ENCODE data around the gene PPIP5K1. TPM values are rescaled to one million over a fixed set of nuclear protein-coding genes. Genes with fewer than 3 reads are reported as not detected.

Gene PPIP5K1
- total and polyA plus RNA-seq, 9 of the 15 experiments (the other 6 are each of a cell fraction or from before 2014, with no cell fraction given) = 2.5 to 74.6 (median 35.1) TPM

DNA sequence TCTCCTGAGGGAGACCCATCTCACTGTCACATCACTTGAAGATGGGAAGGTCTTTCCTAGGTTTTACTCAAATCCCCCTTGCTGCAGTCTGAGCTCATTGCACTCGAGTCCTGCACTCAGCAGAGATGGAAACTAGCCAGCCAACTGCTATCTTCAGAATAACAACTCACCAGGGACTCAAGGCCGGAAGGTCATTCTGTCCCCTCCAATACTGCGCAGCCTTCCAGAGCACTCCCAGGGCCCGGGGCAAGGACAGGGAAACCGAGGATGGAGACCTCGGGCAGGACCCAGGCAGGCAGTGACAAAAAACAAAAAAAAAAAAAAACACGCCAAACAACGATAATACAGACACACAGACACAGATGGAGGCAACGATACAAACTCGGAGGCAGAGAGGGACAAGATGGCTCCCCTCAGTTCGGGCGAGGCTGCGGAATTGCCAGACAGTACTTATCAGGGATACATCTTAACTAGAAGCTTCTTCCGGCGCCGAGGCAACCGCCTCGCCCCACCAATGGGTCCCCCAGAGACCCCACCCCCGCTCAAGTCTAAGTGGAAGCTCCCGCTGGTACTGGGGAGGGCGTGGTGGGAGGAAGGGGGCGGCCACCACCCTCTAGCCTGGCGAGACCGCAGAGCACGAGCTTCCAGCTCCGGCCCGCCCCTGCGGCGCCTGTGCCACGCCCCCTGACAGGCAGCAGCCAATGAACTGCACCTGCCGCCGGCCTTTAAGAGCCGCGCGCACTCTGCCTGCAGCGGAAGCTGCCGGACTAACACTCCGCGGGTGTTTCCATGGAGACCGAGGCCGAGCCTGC, 79.6 kb downstream of the PPIP5K1 start (continued):
- TF ChIP-seq HDAC3 (IDR thresholded peaks at IDR 0.05; ENCODE audit: borderline replicate concordance, partially characterized antibody) (no peak), DNMT1 (IDR thresholded peaks at IDR 0.05) (no peak), HDAC6 (IDR thresholded peaks at IDR 0.05; ENCODE audit: low read depth, low read length) (no peak), ZNF224 (CRISPR knock-in tag; IDR thresholded peaks at IDR 0.05) (no peak), CBFA2T2 (conservative IDR thresholded peaks at IDR 0.05) (peak; percentile 35; the same call in 1 of the 2 replicates), ZNF311 (CRISPR knock-in tag; IDR thresholded peaks at IDR 0.05) (no peak), SMARCB1 (IDR thresholded peaks at IDR 0.05; ENCODE audit: insufficient read length, low read depth) (no peak), FOXJ3 (CRISPR knock-in tag; IDR thresholded peaks at IDR 0.05) (no peak), SRF (CRISPR knock-in tag; IDR thresholded peaks at IDR 0.05) (peak in 1 of 2 experiments; percentile 46; a peak in 1 of 4 replicates), LARP7 (IDR thresholded peaks at IDR 0.05) (peak; percentile 78; the same call in 1 of the 2 replicates), ZNF644 (tag; IDR thresholded peaks at IDR 0.05; ENCODE audit: low read depth) (no peak), ZNF408 (CRISPR knock-in tag; IDR thresholded peaks at IDR 0.05; ENCODE audit: low read depth) (no peak), ATF1 (CRISPR knock-in tag; IDR thresholded peaks at IDR 0.05) (no peak), ATF1 (tag; IDR thresholded peaks at IDR 0.05) (peak; percentile 49), SP1 (CRISPR knock-in tag; IDR thresholded peaks at IDR 0.05) (peak; percentile 71), CC2D1A (IDR thresholded peaks at IDR 0.05) (0 out of 2 replicates have a peak, but pooled peaks have one; percentile 60), GABPA (tag; conservative IDR thresholded peaks at IDR 0.05; ENCODE audit: low read depth) (peak; percentile 82), MYNN (IDR thresholded peaks at IDR 0.05) (peak; percentile 99; the same call in 1 of the 2 replicates), MYNN (CRISPR knock-in tag; IDR thresholded peaks at IDR 0.05) (no peak), HDAC1 (IDR thresholded peaks at IDR 0.05) (peak in 1 of 2 experiments; percentile 90; a peak in 2 of 4 replicates)
- TF ChIP-seq, protein P1, sequence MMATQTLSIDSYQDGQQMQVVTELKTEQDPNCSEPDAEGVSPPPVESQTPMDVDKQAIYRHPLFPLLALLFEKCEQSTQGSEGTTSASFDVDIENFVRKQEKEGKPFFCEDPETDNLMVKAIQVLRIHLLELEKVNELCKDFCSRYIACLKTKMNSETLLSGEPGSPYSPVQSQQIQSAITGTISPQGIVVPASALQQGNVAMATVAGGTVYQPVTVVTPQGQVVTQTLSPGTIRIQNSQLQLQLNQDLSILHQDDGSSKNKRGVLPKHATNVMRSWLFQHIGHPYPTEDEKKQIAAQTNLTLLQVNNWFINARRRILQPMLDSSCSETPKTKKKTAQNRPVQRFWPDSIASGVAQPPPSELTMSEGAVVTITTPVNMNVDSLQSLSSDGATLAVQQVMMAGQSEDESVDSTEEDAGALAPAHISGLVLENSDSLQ (IDR thresholded peaks at IDR 0.05) = peak; percentile 84
- TF ChIP-seq, protein P2, sequence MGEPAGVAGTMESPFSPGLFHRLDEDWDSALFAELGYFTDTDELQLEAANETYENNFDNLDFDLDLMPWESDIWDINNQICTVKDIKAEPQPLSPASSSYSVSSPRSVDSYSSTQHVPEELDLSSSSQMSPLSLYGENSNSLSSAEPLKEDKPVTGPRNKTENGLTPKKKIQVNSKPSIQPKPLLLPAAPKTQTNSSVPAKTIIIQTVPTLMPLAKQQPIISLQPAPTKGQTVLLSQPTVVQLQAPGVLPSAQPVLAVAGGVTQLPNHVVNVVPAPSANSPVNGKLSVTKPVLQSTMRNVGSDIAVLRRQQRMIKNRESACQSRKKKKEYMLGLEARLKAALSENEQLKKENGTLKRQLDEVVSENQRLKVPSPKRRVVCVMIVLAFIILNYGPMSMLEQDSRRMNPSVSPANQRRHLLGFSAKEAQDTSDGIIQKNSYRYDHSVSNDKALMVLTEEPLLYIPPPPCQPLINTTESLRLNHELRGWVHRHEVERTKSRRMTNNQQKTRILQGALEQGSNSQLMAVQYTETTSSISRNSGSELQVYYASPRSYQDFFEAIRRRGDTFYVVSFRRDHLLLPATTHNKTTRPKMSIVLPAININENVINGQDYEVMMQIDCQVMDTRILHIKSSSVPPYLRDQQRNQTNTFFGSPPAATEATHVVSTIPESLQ (CRISPR knock-in tag; IDR thresholded peaks at IDR 0.05) = 0 out of 2 replicates have a peak, but pooled peaks have one; percentile 51
- TF ChIP-seq, protein P3, sequence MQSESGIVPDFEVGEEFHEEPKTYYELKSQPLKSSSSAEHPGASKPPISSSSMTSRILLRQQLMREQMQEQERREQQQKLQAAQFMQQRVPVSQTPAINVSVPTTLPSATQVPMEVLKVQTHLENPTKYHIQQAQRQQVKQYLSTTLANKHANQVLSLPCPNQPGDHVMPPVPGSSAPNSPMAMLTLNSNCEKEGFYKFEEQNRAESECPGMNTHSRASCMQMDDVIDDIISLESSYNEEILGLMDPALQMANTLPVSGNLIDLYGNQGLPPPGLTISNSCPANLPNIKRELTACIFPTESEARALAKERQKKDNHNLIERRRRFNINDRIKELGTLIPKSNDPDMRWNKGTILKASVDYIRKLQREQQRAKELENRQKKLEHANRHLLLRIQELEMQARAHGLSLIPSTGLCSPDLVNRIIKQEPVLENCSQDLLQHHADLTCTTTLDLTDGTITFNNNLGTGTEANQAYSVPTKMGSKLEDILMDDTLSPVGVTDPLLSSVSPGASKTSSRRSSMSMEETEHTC (IDR thresholded peaks at IDR 0.05) = peak; percentile 57; the same call in 1 of the 2 replicates
- TF ChIP-seq, protein P4, sequence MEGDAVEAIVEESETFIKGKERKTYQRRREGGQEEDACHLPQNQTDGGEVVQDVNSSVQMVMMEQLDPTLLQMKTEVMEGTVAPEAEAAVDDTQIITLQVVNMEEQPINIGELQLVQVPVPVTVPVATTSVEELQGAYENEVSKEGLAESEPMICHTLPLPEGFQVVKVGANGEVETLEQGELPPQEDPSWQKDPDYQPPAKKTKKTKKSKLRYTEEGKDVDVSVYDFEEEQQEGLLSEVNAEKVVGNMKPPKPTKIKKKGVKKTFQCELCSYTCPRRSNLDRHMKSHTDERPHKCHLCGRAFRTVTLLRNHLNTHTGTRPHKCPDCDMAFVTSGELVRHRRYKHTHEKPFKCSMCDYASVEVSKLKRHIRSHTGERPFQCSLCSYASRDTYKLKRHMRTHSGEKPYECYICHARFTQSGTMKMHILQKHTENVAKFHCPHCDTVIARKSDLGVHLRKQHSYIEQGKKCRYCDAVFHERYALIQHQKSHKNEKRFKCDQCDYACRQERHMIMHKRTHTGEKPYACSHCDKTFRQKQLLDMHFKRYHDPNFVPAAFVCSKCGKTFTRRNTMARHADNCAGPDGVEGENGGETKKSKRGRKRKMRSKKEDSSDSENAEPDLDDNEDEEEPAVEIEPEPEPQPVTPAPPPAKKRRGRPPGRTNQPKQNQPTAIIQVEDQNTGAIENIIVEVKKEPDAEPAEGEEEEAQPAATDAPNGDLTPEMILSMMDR (IDR thresholded peaks at IDR 0.05 in 2 of 3, conservative IDR thresholded peaks at IDR 0.05 in 1 of 3; ENCODE audit: insufficient read depth in 2 of 3, low read depth in 1 of 3, low read length in 3 of 3) = peak; percentile 38 to 41 (median 40); a peak in 5 of 6 replicates

All from K562 (cell line).